K562 (cell line): Measurements from ENCODE around the gene ZNF552. TPM values are rescaled to one million over a fixed set of nuclear protein-coding genes. Genes with fewer than 3 reads are reported as not detected.

Experiments
- ARID4B ChIP-seq: sonication (generic); formaldehyde crosslinking; IDR thresholded peaks from 2 replicates; pipeline ENCODE4 v1.8.0; 2022; ENCODE audit warnings: mild to moderate bottlenecking, missing genetic modification reagents
- MEIS2 ChIP-seq: fragments of 450-650 bp; IDR thresholded peaks from 2 replicates; pipeline ENCODE4 v1.6.1; 2014; ENCODE audit warnings: mild to moderate bottlenecking; ENCODE audit not compliant: partially characterized antibody
- MXI1 ChIP-seq: IDR thresholded peaks from 2 replicates; pipeline ENCODE4 v1.6.1; 2011; ENCODE audit warnings: low read depth, mild to moderate bottlenecking, improper control_type of control experiment, low read length
- RB1 ChIP-seq: fragments of 450-650 bp; IDR thresholded peaks from 2 replicates; pipeline ENCODE4 v1.6.1; 2017; ENCODE audit warnings: low read depth, mild to moderate bottlenecking
- SNAPC5 ChIP-seq: fragments of 250-450 bp; sonication (Bioruptor Pico); IDR thresholded peaks from 2 replicates; pipeline ENCODE4 v1.8.0; 2021; ENCODE audit warnings: moderate library complexity, mild to moderate bottlenecking, inconsistent platforms
- TOE1 ChIP-seq, 2 experiments: fragments of 450-650 bp in 1 of 2; sonication (generic) in 1 of 2; formaldehyde crosslinking in 1 of 2; IDR thresholded peaks; 2 replicates each; pipeline versions ENCODE4 v1.7.1 to v1.8.0; 2016 to 2022; ENCODE audit warnings: borderline replicate concordance in 2 of 2, mild to moderate bottlenecking in 2 of 2, antibody characterized with exemption in 1 of 2, inconsistent platforms in 1 of 2, low read depth in 1 of 2, missing genetic modification reagents in 1 of 2, moderate library complexity in 1 of 2
- ZMIZ1 ChIP-seq, 2 experiments: fragments of 150-350 bp in 1 of 2; IDR thresholded peaks; 2 replicates each; pipeline ENCODE4 v1.6.1; 2012 to 2016; ENCODE audit warnings: low read depth in 2 of 2, low read length in 2 of 2, mild to moderate bottlenecking in 1 of 2, moderate library complexity in 1 of 2
- ZNF407 ChIP-seq: fragments of 450-650 bp; IDR thresholded peaks from 2 replicates; pipeline ENCODE4 v1.6.1; 2016; ENCODE audit warnings: low read depth
- polyA plus RNA-seq, 8 experiments: library from polyadenylated mRNA; depleted of rRNA in 4 of 8; stranded (reverse) in 5 of 8; unstranded in 3 of 8; fragments of >200 nt; fragmentation: Nextera tagmentation in 2 of 8; fragmentation: Illumina TruSeq in 1 of 8; extraction: Ambion mirVana in 2 of 8; extraction: Trizol in 1 of 8; gene quantifications; 2 replicates each; pipeline versions ENCODE4 v1.2.1 to v1.2.3, GENCODE V29; 2011 to 2014; ENCODE audit warnings: inconsistent platforms in 1 of 8, missing spikeins in 1 of 8
- total RNA-seq, 7 experiments: library from RNA; depleted of rRNA in 6 of 7; stranded (reverse); fragments of >200 nt in 6 of 7; fragmentation: Illumina TruSeq in 2 of 7; extraction: Trizol in 2 of 7; gene quantifications; 2 replicates each; pipeline versions ENCODE4 v1.2.1 to v1.2.3, GENCODE V29; 2011 to 2021; ENCODE audit warnings: low replicate concordance in 1 of 7

ZNF552 gene
- total and polyA plus RNA-seq, 9 of the 15 experiments (the other 6 are each of a cell fraction or from before 2014, with no cell fraction given), result 4.4 to 12.4 (median 8.5) TPM

- no peak for TF ChIP-seq ZNF407
- TF ChIP-seq MEIS2, result peak; percentile 56
- no peak for TF ChIP-seq TOE1 (IDR thresholded peaks at IDR 0.05; ENCODE audit: borderline replicate concordance)
- TF ChIP-seq TOE1 (CRISPR knock-in tag; IDR thresholded peaks at IDR 0.05; ENCODE audit: borderline replicate concordance, low read depth), result no peak
- TF ChIP-seq MXI1, result 0 out of 2 replicates have a peak, but pooled peaks have one; percentile 31
- peak in 1 of 2 experiments; percentile 20; a peak in 1 of 4 replicates for TF ChIP-seq ZMIZ1 (IDR thresholded peaks at IDR 0.05; ENCODE audit: low read depth in 2 of 2, low read length in 2 of 2)
- peak; percentile 58; the same call in 1 of the 2 replicates for TF ChIP-seq ARID4B (CRISPR knock-in tag)
- no peak for TF ChIP-seq SNAPC5 (CRISPR knock-in tag)
- peak; percentile 57; the same call in 1 of the 2 replicates for TF ChIP-seq RB1
Measured at GRCh38 chr19:57769345-57770131, 45.2 kb downstream of the ZNF552 start, which contains the start of gene ZNF586 (continued).
